SIG-M5 (cell line): ENCODE measurements around the gene ITPKC.

Experiments used
- DNase-seq: peaks from one replicate; lab custom pipeline; 2025; lab: John Stamatoyannopoulos, UW

ITPKC gene

GRCh38 chr19:40716482-40717324 lies at the start of gene ITPKC, which contains the start of gene COQ8B:
Gene ITPKC, plus strand, starts transcription at chr19:40717112. Its CDS starts 24 bp downstream, at chr19:40717136.
Gene COQ8B, minus strand, starts transcription at chr19:40716886. Its CDS starts 2,254 bp downstream, at chr19:40714632.
- peak; percentile 36 for DNase-seq

- no peak for DNase-seq
Measured at GRCh38 chr19:40667602-40668001, 49.3 kb upstream of the ITPKC start.

GRCh38 chr19:40668991-40669614 lies 47.8 kb upstream of the ITPKC start:
- no peak for DNase-seq

- no peak for DNase-seq
Measured at GRCh38 chr19:40671404-40671803, 45.5 kb upstream of the ITPKC start.

GRCh38 chr19:40672038-40672437 lies 44.9 kb upstream of the ITPKC start:
- no peak for DNase-seq

- DNase-seq = no peak
Measured at GRCh38 chr19:40672573-40673299, 44.2 kb upstream of the ITPKC start.

GRCh38 chr19:40673397-40673796 lies 43.5 kb upstream of the ITPKC start:
- DNase-seq = no peak

GRCh38 chr19:40674291-40674690 lies 42.6 kb upstream of the ITPKC start:
- DNase-seq = no peak

- no peak for DNase-seq
Measured at GRCh38 chr19:40677156-40677555, 39.8 kb upstream of the ITPKC start.

- no peak for DNase-seq
Measured at GRCh38 chr19:40681039-40681438, 35.9 kb upstream of the ITPKC start.

GRCh38 chr19:40682431-40682964 lies 34.4 kb upstream of the ITPKC start:
- DNase-seq = no peak

GRCh38 chr19:40683437-40683836 lies 33.5 kb upstream of the ITPKC start:
- no peak for DNase-seq

- DNase-seq = no peak
Measured at GRCh38 chr19:40684280-40684679, 32.6 kb upstream of the ITPKC start.

GRCh38 chr19:40685016-40685526 lies 31.8 kb upstream of the ITPKC start:
- no peak for DNase-seq

GRCh38 chr19:40685563-40685962 lies 31.3 kb upstream of the ITPKC start:
- no peak for DNase-seq

- DNase-seq = no peak
Measured at GRCh38 chr19:40686882-40687524, 29.9 kb upstream of the ITPKC start.

GRCh38 chr19:40687525-40688016 lies 29.3 kb upstream of the ITPKC start:
- DNase-seq = no peak

- DNase-seq = no peak
Measured at GRCh38 chr19:40688309-40688708, 28.6 kb upstream of the ITPKC start.

GRCh38 chr19:40688987-40689338 lies 27.9 kb upstream of the ITPKC start:
- no peak for DNase-seq

- no peak for DNase-seq
Measured at GRCh38 chr19:40689339-40690049, 27.4 kb upstream of the ITPKC start.
